IMR-90 (cell line): ENCODE measurements around the gene TFE3. TPM values are rescaled to one million over a fixed set of nuclear protein-coding genes. Genes with fewer than 3 reads are reported as not detected.

Source experiments
- ATAC-seq: fragments of 200-7000 bp; cut with Tn5 transposase; 2 replicates; pipeline ENCODE4 v1.9.1; 2020; ENCODE audit warnings: low read depth, mild to moderate bottlenecking, moderate library complexity
- BruUV-seq: library from RNA; stranded (reverse); fragments of 400-500 nt; replicated peaks from 2 replicates; lab custom pipeline; 2021; lab: Mats Ljungman, UMichigan
- CTCF ChIA-PET: fragments of 300-600 bp; formaldehyde crosslinking; extraction: SDS; loops from one replicate; lab custom pipeline; 2021; ENCODE audit warnings: antibody characterized with exemption; lab: Yijun Ruan, JAX
- POLR2A ChIA-PET: fragments of 300-600 bp; sonication (Branson Sonifier 250); formaldehyde crosslinking; loops from one replicate; lab custom pipeline; 2022; ENCODE audit warnings: antibody characterized with exemption; ENCODE audit not compliant: unreplicated experiment; lab: Charles Lee
- DNase-seq: peaks from one replicate; pipeline ENCODE4 v3.0.0; 2013
- H2AFZ ChIP-seq: replicated peaks from 2 replicates; pipeline ENCODE3; 2013; ENCODE audit warnings: low read length, mild to moderate bottlenecking; ENCODE audit not compliant: poor library complexity
- H2AK5ac ChIP-seq: 2 replicates; pipeline ENCODE4 v1.6.1; 2013; ENCODE audit warnings: low read depth, low read length, inconsistent platforms
- H2AK9ac ChIP-seq: replicated peaks from 2 replicates; pipeline ENCODE3; 2013; ENCODE audit warnings: mild to moderate bottlenecking, low read depth, low read length, moderate library complexity; ENCODE audit not compliant: poor library complexity
- H2BK120ac ChIP-seq: 2 replicates; pipeline ENCODE4 v1.6.1; 2013; ENCODE audit warnings: low read depth, low read length, inconsistent platforms
- H2BK15ac ChIP-seq: 3 replicates; pipeline ENCODE4 v1.6.1; 2013; ENCODE audit warnings: low read depth, low read length, inconsistent platforms
- H2BK20ac ChIP-seq: 2 replicates; pipeline ENCODE4 v1.6.1; 2013; ENCODE audit warnings: low read depth, mild to moderate bottlenecking, inconsistent platforms, low read length, moderate library complexity
- H2BK5ac ChIP-seq: 2 replicates; pipeline ENCODE4 v1.6.1; 2013; ENCODE audit warnings: mild to moderate bottlenecking, low read depth, low read length, inconsistent platforms; ENCODE audit not compliant: poor library complexity, severe bottlenecking
- H3K14ac ChIP-seq: replicated peaks from 2 replicates; pipeline ENCODE4 v1.6.1; 2013; ENCODE audit warnings: low read depth, low read length, inconsistent platforms
- H3K18ac ChIP-seq: 2 replicates; pipeline ENCODE4 v1.6.1; 2013; ENCODE audit warnings: low read depth, low read length, control low read depth
- H3K23ac ChIP-seq: 2 replicates; pipeline ENCODE4 v1.6.1; 2013; ENCODE audit warnings: low read depth, low read length, inconsistent platforms
- H3K27ac ChIP-seq: 2 replicates; pipeline ENCODE4 v1.5.1; 2013; ENCODE audit warnings: mild to moderate bottlenecking, control low read depth, low read length; ENCODE audit not compliant: insufficient read depth
- H3K27me3 ChIP-seq: 2 replicates; pipeline ENCODE4 v1.6.1; 2013; ENCODE audit warnings: low read length; ENCODE audit not compliant: control insufficient read depth, insufficient read depth
- H3K36me3 ChIP-seq: 2 replicates; pipeline ENCODE4 v1.6.1; 2013; ENCODE audit warnings: low read length, mixed read lengths; ENCODE audit not compliant: control insufficient read depth, insufficient read depth
- H3K4ac ChIP-seq: 2 replicates; pipeline ENCODE4 v1.6.1; 2013; ENCODE audit warnings: low read depth, low read length, inconsistent platforms
- H3K4me1 ChIP-seq: 2 replicates; pipeline ENCODE4 v1.6.1; 2013; ENCODE audit warnings: low read length, mixed read lengths; ENCODE audit not compliant: control insufficient read depth, insufficient read depth
- H3K4me2 ChIP-seq: 2 replicates; pipeline ENCODE4 v1.6.1; 2013; ENCODE audit warnings: low read depth, mild to moderate bottlenecking, control low read depth, low read length, moderate library complexity
- H3K4me3 ChIP-seq: 2 replicates; pipeline ENCODE4 v1.5.1; 2013; ENCODE audit warnings: low read depth, mild to moderate bottlenecking, control low read depth, low read length, moderate library complexity; ENCODE audit not compliant: insufficient read depth
- H3K56ac ChIP-seq: 2 replicates; pipeline ENCODE4 v1.6.1; 2013; ENCODE audit warnings: low read length, inconsistent platforms; ENCODE audit not compliant: insufficient read depth; ENCODE audit errors: extremely low read depth
- H3K79me1 ChIP-seq, 2 experiments: 2 replicates each; pipeline ENCODE4 v1.6.1; 2013; ENCODE audit warnings: low read length in 2 of 2, inconsistent platforms in 1 of 2, low read depth in 1 of 2
- H3K9ac ChIP-seq: 2 replicates; pipeline ENCODE4 v1.6.1; 2013; ENCODE audit warnings: low read depth, low read length, control low read depth
- H3K9me1 ChIP-seq: 2 replicates; pipeline ENCODE4 v1.6.1; 2013; ENCODE audit warnings: low read length, inconsistent platforms; ENCODE audit not compliant: insufficient read depth
- H3K9me3 ChIP-seq: 2 replicates; pipeline ENCODE4 v1.6.1; 2013; ENCODE audit warnings: low read length; ENCODE audit not compliant: control insufficient read depth, insufficient read depth
- H4K20me1 ChIP-seq: 2 replicates; pipeline ENCODE4 v1.6.1; 2013; ENCODE audit warnings: low read length, inconsistent platforms; ENCODE audit not compliant: insufficient read depth
- H4K5ac ChIP-seq: 2 replicates; pipeline ENCODE4 v1.6.1; 2013; ENCODE audit warnings: mild to moderate bottlenecking, low read depth, low read length, control low read depth
- H4K8ac ChIP-seq, 2 experiments: 2 replicates each; pipeline ENCODE4 v1.6.1; 2013; ENCODE audit warnings: low read depth in 2 of 2, low read length in 2 of 2, control low read depth in 1 of 2, inconsistent platforms in 1 of 2
- H4K91ac ChIP-seq: 2 replicates; pipeline ENCODE4 v1.6.1; 2013; ENCODE audit warnings: low read depth, low read length, inconsistent platforms; ENCODE audit not compliant: insufficient read depth
- RCOR1 ChIP-seq: IDR thresholded peaks from 2 replicates; pipeline ENCODE4 v1.6.1; 2012; ENCODE audit warnings: mild to moderate bottlenecking, low read length, improper control_type of control experiment; ENCODE audit not compliant: insufficient replicate concordance
- RFX5 ChIP-seq: IDR thresholded peaks from 2 replicates; pipeline ENCODE4 v1.8.0; 2012; ENCODE audit warnings: low read depth, mild to moderate bottlenecking, low read length, moderate library complexity
- WGBS, 2 experiments: methylation state at CpG; one replicate each; pipeline versions ENCODE4 v1.1.5 to v1.1.7; 2013; ENCODE audit warnings: missing lambda C conversion rate in 2 of 2; ENCODE audit not compliant: insufficient read length in 1 of 2; ENCODE audit errors: extremely low coverage in 2 of 2; 5-methylcytosine and 5-hydroxymethylcytosine counted together
- dilution Hi-C: fragments of 300-500 bp; cut with HindIII; formaldehyde crosslinking; loops from one replicate; pipeline ENCODE4 v1.14.3; 2018; ENCODE audit warnings: low sequenced_read_pairs; ENCODE audit not compliant: unreplicated experiment
- in situ Hi-C: fragments of 300-500 bp; cut with MboI; formaldehyde crosslinking; loops from 3 replicates; pipeline ENCODE4 v1.14.3; 2019; ENCODE audit warnings: low sequenced_read_pairs, inconsistent platforms, mixed read lengths
- intact Hi-C: fragments of 100-400 bp; cut with micrococcal nuclease; formaldehyde crosslinking; loops from 2 replicates; pipeline ENCODE4 v1.10.0; 2022
- polyA plus RNA-seq, 3 experiments: library from polyadenylated mRNA; depleted of rRNA; stranded (reverse); fragments of >200 nt; gene quantifications; 2 replicates each; pipeline ENCODE4 v1.2.3, GENCODE V29; 2012; ENCODE audit warnings: low replicate concordance in 1 of 3
- total RNA-seq: library from RNA; depleted of rRNA; stranded (reverse); fragments of >200 nt; gene quantifications from 2 replicates; pipeline ENCODE4 v1.2.3, GENCODE V29; 2012
- TF ChIP-seq, protein P1 (sequence below): fragments of 150-350 bp; IDR thresholded peaks from 2 replicates; pipeline ENCODE4 v1.6.1; 2016; ENCODE audit warnings: low read depth, mild to moderate bottlenecking, low read length, moderate library complexity, borderline replicate concordance

The TFE3 gene
- total and polyA plus RNA-seq, 2 of the 4 experiments (the other 2 are of a cell fraction) = 24.4 to 40.5 TPM

DNA sequence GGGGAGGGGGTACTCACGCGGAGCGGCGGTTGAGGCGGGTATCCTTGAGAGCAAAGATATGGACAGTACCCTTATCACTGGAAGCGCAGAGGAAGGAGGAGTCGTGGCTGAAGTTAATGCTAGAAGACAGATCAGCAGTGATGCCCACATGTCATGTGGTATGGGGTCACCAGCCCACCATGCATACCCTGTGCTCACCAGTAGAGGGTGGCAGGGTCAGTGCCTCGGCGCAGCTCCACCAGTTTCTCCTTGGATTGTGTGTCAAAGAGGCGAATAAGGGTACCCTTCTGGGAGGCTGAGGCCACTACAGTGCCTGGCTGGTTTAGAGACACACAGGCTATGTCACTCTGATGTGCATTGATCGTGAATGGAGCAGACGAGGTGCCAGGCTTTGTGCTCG lies 32.2 kb upstream of the TFE3 start:
- Histone ChIP-seq H2AFZ (no peak overlapping the region), H4K8ac (no peak overlapping the region), H2BK20ac (no peak overlapping the region), H3K27ac (no peak overlapping the region), H3K9ac (no peak overlapping the region), H2BK120ac (no peak overlapping the region), H3K4me3 (no peak overlapping the region), H3K27me3 (no peaks in the 10 kb centered on the region), H2AK5ac (no peak overlapping the region), H3K56ac (no peak overlapping the region), H3K9me3 (no peaks in the 10 kb centered on the region), H3K9me1 (0 out of 2 replicates have a peak, but pooled peaks cover 5% of the 10 kb centered on the region), H3K4me2 (no peak overlapping the region), H3K14ac (no peak overlapping the region), H2AK9ac (no peak overlapping the region), H3K4me1 (peaks cover 2% of the 10 kb centered on the region; the same call in 1 of the 2 replicates), H3K79me1 (peaks cover 8 to 40% of the 10 kb centered on the region in 2 experiments), H4K20me1 (no peaks in the 10 kb centered on the region), H3K18ac (no peak overlapping the region), H4K91ac (no peak overlapping the region), H3K4ac (no peak overlapping the region), H2BK5ac (no peak overlapping the region), H3K36me3 (peaks cover 16% of the 10 kb centered on the region), H3K23ac (no peak overlapping the region), H2BK15ac (no peak overlapping the region), H4K5ac (no peak overlapping the region)
- no peak for ATAC-seq
- whole genome bisulfite sequencing, 2 experiments = 80% methylated on average over 1 of the region's 13 CpGs; no CpG with 5 or more reads in 1 of the 2 experiments
- intact Hi-C loops (loop anchor here (10.0 kb wide), 1 partner anchor 89 kb away; the partner anchor contains the start of gene MAGIX), dilution Hi-C loops (no loop called here), in situ Hi-C loops (no loop called here)
- no TSS peak for BruUV-seq
- ChIA-PET CTCF (no interaction called here), POLR2A (no interaction called here)
- DNase-seq = no peak
- no peak for TF ChIP-seq RCOR1
- TF ChIP-seq, protein P1, sequence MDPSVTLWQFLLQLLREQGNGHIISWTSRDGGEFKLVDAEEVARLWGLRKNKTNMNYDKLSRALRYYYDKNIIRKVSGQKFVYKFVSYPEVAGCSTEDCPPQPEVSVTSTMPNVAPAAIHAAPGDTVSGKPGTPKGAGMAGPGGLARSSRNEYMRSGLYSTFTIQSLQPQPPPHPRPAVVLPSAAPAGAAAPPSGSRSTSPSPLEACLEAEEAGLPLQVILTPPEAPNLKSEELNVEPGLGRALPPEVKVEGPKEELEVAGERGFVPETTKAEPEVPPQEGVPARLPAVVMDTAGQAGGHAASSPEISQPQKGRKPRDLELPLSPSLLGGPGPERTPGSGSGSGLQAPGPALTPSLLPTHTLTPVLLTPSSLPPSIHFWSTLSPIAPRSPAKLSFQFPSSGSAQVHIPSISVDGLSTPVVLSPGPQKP = no peak
- no peak for TF ChIP-seq RFX5
